ENCODE data around the gene CLIC6.

DNA sequence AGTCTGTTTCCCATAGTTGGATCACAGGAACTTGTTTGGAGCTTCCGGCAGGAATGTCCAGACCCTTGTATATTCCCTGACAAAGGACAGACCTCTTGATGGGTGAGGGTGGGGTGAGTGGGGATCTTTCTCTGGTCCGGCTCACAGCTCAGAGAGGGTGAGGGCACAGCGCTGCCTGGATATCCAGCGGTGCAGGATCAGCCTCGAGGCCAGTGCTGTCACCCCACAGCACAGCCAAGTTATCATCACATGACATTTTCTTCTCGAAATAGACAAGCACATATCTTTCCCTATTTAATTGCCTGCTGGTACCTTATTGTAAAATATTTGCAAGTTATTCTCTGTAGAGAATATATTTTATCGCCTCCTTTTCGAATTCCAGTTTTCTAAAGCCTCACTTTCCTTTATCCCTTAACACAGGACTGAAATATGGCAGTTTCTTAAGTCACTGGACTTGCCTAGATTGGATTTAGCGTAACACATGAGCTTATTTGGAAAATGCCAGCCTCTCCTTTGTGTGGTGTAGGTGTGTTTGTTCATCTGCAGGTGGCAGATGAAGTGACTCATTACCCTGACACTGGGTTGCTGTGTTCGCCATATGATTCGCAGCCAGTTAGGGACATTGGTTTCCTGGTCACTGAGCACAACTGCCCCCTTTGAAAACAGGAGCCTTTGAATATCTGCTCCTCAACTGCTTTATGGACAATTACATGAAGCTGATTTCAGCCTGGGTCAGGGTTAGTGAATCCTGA, 21.4 kb downstream of the CLIC6 start:
- TF ChIP-seq HEY1 (CRISPR knock-in tag; IDR thresholded peaks at IDR 0.05; ENCODE audit: borderline replicate concordance) (no peak), ZFP30 (CRISPR knock-in tag; IDR thresholded peaks at IDR 0.05; ENCODE audit: borderline replicate concordance) (no peak), SRF (CRISPR knock-in tag; IDR thresholded peaks at IDR 0.05) (no peak), E2F3 (CRISPR knock-in tag; IDR thresholded peaks at IDR 0.05) (no peak)
- TF ChIP-seq, protein P1, sequence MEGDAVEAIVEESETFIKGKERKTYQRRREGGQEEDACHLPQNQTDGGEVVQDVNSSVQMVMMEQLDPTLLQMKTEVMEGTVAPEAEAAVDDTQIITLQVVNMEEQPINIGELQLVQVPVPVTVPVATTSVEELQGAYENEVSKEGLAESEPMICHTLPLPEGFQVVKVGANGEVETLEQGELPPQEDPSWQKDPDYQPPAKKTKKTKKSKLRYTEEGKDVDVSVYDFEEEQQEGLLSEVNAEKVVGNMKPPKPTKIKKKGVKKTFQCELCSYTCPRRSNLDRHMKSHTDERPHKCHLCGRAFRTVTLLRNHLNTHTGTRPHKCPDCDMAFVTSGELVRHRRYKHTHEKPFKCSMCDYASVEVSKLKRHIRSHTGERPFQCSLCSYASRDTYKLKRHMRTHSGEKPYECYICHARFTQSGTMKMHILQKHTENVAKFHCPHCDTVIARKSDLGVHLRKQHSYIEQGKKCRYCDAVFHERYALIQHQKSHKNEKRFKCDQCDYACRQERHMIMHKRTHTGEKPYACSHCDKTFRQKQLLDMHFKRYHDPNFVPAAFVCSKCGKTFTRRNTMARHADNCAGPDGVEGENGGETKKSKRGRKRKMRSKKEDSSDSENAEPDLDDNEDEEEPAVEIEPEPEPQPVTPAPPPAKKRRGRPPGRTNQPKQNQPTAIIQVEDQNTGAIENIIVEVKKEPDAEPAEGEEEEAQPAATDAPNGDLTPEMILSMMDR (IDR thresholded peaks at IDR 0.05 in 2 of 3, conservative IDR thresholded peaks at IDR 0.05 in 1 of 3; ENCODE audit: insufficient read depth in 2 of 3, low read depth in 1 of 3, low read length in 3 of 3) = no peak
- TF ChIP-seq, protein P2, sequence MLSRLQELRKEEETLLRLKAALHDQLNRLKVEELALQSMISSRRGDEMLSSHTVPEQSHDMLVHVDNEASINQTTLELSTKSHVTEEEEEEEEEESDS (CRISPR knock-in tag; IDR thresholded peaks at IDR 0.05) = no peak
